Panc1 (cell line): ENCODE data around the gene KRTAP1-1. TPM values are rescaled to one million over a fixed set of nuclear protein-coding genes. Genes with fewer than 3 reads are reported as not detected.

Experiments
- ATAC-seq: fragments of 200-7000 bp; cut with Tn5 transposase; 2 replicates; pipeline ENCODE4 v1.9.1; 2020; ENCODE audit warnings: mild to moderate bottlenecking, moderate library complexity
- BruUV-seq: library from RNA; stranded (reverse); fragments of 400-500 nt; replicated peaks from 2 replicates; lab custom pipeline; 2021; lab: Mats Ljungman, UMichigan
- CTCF ChIA-PET: fragments of 300-600 bp; sonication (Branson Sonifier 250); formaldehyde crosslinking; loops from one replicate; lab custom pipeline; 2022; ENCODE audit warnings: antibody characterized with exemption; lab: Charles Lee
- POLR2A ChIA-PET: fragments of 300-600 bp; sonication (Branson Sonifier 250); formaldehyde crosslinking; loops from one replicate; lab custom pipeline; 2022; ENCODE audit warnings: antibody characterized with exemption; lab: Charles Lee
- DNase-seq: peaks from one replicate; pipeline ENCODE4 v3.0.0-alpha.2; 2010; ENCODE audit warnings: low read depth, low spot score
- H3K27ac ChIP-seq: 2 replicates; pipeline ENCODE4 v1.5.1; 2011; ENCODE audit warnings: mild to moderate bottlenecking, low read length, inconsistent platforms
- H3K27me3 ChIP-seq: fragments of 200-500 bp; sonication (Bioruptor generic); 2 replicates; pipeline ENCODE4 v1.6.0; 2014; ENCODE audit warnings: low read length, inconsistent platforms; ENCODE audit not compliant: control insufficient read depth, insufficient read depth
- H3K36me3 ChIP-seq: fragments of 200-500 bp; sonication (Bioruptor generic); 2 replicates; pipeline ENCODE4 v1.5.1; 2014; ENCODE audit warnings: inconsistent platforms, mild to moderate bottlenecking, low read length, moderate library complexity; ENCODE audit not compliant: control insufficient read depth, insufficient read depth
- H3K4me1 ChIP-seq: 2 replicates; pipeline ENCODE4 v1.5.1; 2011; ENCODE audit warnings: inconsistent platforms, mild to moderate bottlenecking, low read length, moderate library complexity; ENCODE audit not compliant: control insufficient read depth, insufficient read depth
- H3K4me3 ChIP-seq, 2 experiments: 2 replicates each; pipeline ENCODE4 v1.5.1; 2011 to 2012; ENCODE audit warnings: low read depth in 2 of 2, low read length in 2 of 2, mild to moderate bottlenecking in 2 of 2, inconsistent platforms in 1 of 2, moderate library complexity in 1 of 2
- H3K9me3 ChIP-seq: fragments of 200-500 bp; sonication (Bioruptor generic); 2 replicates; pipeline ENCODE4 v1.5.1; 2014; ENCODE audit warnings: low read depth, mild to moderate bottlenecking, inconsistent platforms, low read length, moderate library complexity; ENCODE audit not compliant: control insufficient read depth, insufficient read depth
- POLR2AphosphoS5 ChIP-seq: IDR thresholded peaks from 2 replicates; pipeline ENCODE4 v1.6.1; 2012; ENCODE audit warnings: mild to moderate bottlenecking, low read depth, low read length, moderate library complexity
- REST ChIP-seq, 2 experiments: IDR thresholded peaks; 2 replicates each; pipeline ENCODE4 v1.6.1; 2011 to 2012; ENCODE audit warnings: low read depth in 2 of 2, control low read depth in 1 of 2, low read length in 1 of 2, mild to moderate bottlenecking in 1 of 2, moderate library complexity in 1 of 2; ENCODE audit not compliant: insufficient read depth in 1 of 2
- SIN3A ChIP-seq: IDR thresholded peaks from 2 replicates; pipeline ENCODE4 v1.6.1; 2012; ENCODE audit warnings: low read depth, mild to moderate bottlenecking, low read length, moderate library complexity, borderline replicate concordance; ENCODE audit not compliant: insufficient read depth
- TCF7L2 ChIP-seq: IDR thresholded peaks from 2 replicates; pipeline ENCODE4 v1.6.1; 2011; ENCODE audit warnings: mild to moderate bottlenecking, low read depth, low read length, inconsistent platforms
- in situ Hi-C: cut with HindIII; loops from 2 replicates; pipeline ENCODE4 v1.10.0; 2016; ENCODE audit warnings: low sequenced_read_pairs, low pct_unique_long_range_greater_than_20kb
- intact Hi-C: fragments of 100-400 bp; cut with micrococcal nuclease; formaldehyde crosslinking; loops from one replicate; pipeline ENCODE4 v1.10.0; 2022; ENCODE audit not compliant: unreplicated experiment
- total RNA-seq: library from RNA; stranded (reverse); gene quantifications from one replicate; pipeline ENCODE4 v1.2.1, GENCODE V29; 2021; ENCODE audit not compliant: unreplicated experiment
- TF ChIP-seq, protein P1 (sequence below): fragments of 450-650 bp; IDR thresholded peaks from 2 replicates; pipeline ENCODE4 v1.5.1; 2017; ENCODE audit warnings: mild to moderate bottlenecking

The KRTAP1-1 gene
- total RNA-seq, 1 experiment from 2014 or later, result not detected

DNA sequence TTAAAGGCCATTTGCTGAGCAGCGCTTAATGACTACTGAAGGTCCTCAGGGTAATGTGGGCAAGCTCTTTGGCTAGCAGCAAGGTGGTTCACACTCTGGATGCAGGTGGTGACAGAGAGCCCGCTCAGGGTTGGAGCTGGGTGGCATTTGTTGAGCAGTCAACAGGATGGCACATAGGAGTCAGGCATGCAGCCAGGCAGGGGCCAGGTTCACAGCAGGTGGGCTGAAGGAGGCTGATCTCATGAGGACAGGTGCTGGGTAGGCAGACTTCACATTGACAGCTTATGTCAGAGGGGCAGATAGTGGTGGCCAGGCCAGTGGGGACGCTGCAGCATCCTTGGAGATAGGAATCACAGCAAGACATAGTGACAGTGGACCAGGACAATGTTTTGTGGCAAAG lies 36.9 kb downstream of the KRTAP1-1 start:
- TF ChIP-seq POLR2AphosphoS5, result no peak
- TF ChIP-seq SIN3A, result no peak
- TF ChIP-seq TCF7L2, result no peak
- no peak for TF ChIP-seq REST (IDR thresholded peaks at IDR 0.05; ENCODE audit: insufficient read depth in 1 of 2, low read depth in 2 of 2, low read length in 1 of 2)
- TF ChIP-seq, protein P1, sequence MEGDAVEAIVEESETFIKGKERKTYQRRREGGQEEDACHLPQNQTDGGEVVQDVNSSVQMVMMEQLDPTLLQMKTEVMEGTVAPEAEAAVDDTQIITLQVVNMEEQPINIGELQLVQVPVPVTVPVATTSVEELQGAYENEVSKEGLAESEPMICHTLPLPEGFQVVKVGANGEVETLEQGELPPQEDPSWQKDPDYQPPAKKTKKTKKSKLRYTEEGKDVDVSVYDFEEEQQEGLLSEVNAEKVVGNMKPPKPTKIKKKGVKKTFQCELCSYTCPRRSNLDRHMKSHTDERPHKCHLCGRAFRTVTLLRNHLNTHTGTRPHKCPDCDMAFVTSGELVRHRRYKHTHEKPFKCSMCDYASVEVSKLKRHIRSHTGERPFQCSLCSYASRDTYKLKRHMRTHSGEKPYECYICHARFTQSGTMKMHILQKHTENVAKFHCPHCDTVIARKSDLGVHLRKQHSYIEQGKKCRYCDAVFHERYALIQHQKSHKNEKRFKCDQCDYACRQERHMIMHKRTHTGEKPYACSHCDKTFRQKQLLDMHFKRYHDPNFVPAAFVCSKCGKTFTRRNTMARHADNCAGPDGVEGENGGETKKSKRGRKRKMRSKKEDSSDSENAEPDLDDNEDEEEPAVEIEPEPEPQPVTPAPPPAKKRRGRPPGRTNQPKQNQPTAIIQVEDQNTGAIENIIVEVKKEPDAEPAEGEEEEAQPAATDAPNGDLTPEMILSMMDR, result no peak
- ChIA-PET CTCF (interaction anchor here (0.6 kb wide), 1 partner anchor 668 kb away, joined by 5 read pairs; no protein-coding TSS in a partner anchor), POLR2A (no interaction called here)
- H3K4me3 ChIP-seq, result no peak overlapping the region
- no peaks in the 10 kb centered on the region for H3K9me3 ChIP-seq
- ATAC-seq, result no peak
- H3K27me3 ChIP-seq, result peaks cover 4% of the 10 kb centered on the region; the same call in 1 of the 2 replicates
- no peak for DNase-seq
- in situ Hi-C loops, result no loop called here
- no peaks in the 10 kb centered on the region for H3K4me1 ChIP-seq
- no peaks in the 10 kb centered on the region for H3K36me3 ChIP-seq
- intact Hi-C loops, result no loop called here
- no peak overlapping the region for H3K27ac ChIP-seq
- BruUV-seq, result no TSS peak

DNA sequence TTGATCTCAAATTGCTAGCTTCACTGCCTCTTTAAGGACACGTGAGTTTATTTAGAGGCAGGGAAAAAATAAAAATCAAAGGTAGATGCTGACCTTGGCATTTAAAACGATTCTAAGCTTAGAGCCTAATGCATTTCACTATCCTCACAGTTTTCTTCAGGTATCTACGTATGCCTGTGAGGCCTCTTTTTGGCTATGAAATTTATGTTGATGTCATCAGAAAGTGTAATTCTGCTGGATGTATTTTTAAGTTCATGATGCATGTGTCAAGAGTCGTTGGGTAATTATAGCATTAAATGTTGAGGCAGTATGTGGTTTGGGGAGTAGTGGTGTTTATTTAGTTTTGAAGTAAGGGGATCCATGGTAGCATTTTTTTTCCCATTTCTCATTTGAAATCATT lies 37.3 kb downstream of the KRTAP1-1 start:
- TF ChIP-seq REST (IDR thresholded peaks at IDR 0.05; ENCODE audit: insufficient read depth in 1 of 2, low read depth in 2 of 2, low read length in 1 of 2), result no peak
- TF ChIP-seq POLR2AphosphoS5, result no peak
- no peak for TF ChIP-seq SIN3A
- TF ChIP-seq TCF7L2, result no peak
- TF ChIP-seq, protein P1, result no peak
- in situ Hi-C loops, result no loop called here
- ChIA-PET POLR2A (no interaction called here), CTCF (interaction anchor here (0.6 kb wide), 1 partner anchor 668 kb away, joined by 5 read pairs; no protein-coding TSS in a partner anchor)
- DNase-seq (no peak), ATAC-seq (no peak)
- H3K4me1 ChIP-seq, result no peaks in the 10 kb centered on the region
- H3K27ac ChIP-seq, result no peak overlapping the region
- no TSS peak for BruUV-seq
- no peaks in the 10 kb centered on the region for H3K9me3 ChIP-seq
- H3K36me3 ChIP-seq, result no peaks in the 10 kb centered on the region
- H3K4me3 ChIP-seq, result no peak overlapping the region
- intact Hi-C loops, result no loop called here
- H3K27me3 ChIP-seq, result peaks cover 4% of the 10 kb centered on the region; the same call in 1 of the 2 replicates
